K562 (cell line): ENCODE measurements around the gene CXCR5. TPM values are rescaled to one million over a fixed set of nuclear protein-coding genes. Genes with fewer than 3 reads are reported as not detected.

ENCODE experiments used
- BCL6 ChIP-seq: fragments of 250-450 bp; sonication (Bioruptor Pico); IDR thresholded peaks from 2 replicates; pipeline ENCODE4 v1.4.0; 2020
- FUS ChIP-seq: fragments of 200-400 bp; formaldehyde crosslinking; optimal IDR thresholded peaks from 2 replicates; pipeline ENCODE3; 2017; ENCODE audit warnings: low read depth, low read length
- HDAC8 ChIP-seq: fragments of 450-650 bp; IDR thresholded peaks from 2 replicates; pipeline ENCODE4 v1.6.1; 2016; ENCODE audit warnings: mild to moderate bottlenecking, missing genetic modification characterization, moderate library complexity, missing compliant biosample characterization
- HIVEP1 ChIP-seq: fragments of 250-450 bp; sonication (Bioruptor Pico); IDR thresholded peaks from 2 replicates; pipeline ENCODE4 v1.4.0; 2020; ENCODE audit warnings: mild to moderate bottlenecking
- HMG20A ChIP-seq: fragments of 450-650 bp; formaldehyde crosslinking; conservative IDR thresholded peaks from 2 replicates; pipeline ENCODE4 v1.4.0; 2020; ENCODE audit warnings: mild to moderate bottlenecking, mixed read lengths
- HNRNPK ChIP-seq: fragments of 200-400 bp; formaldehyde crosslinking; IDR thresholded peaks from one replicate; pipeline ENCODE4 v1.6.1; 2018; ENCODE audit warnings: mild to moderate bottlenecking, low read depth, low read length; ENCODE audit not compliant: poor library complexity, severe bottlenecking
- KAT2B ChIP-seq: IDR thresholded peaks from one replicate; pipeline ENCODE4 v1.6.1; 2012; ENCODE audit warnings: low read depth, mild to moderate bottlenecking, control low read depth, inconsistent platforms, low read length, moderate library complexity
- NBN ChIP-seq: fragments of 450-650 bp; IDR thresholded peaks from 2 replicates; pipeline ENCODE4 v1.6.1; 2016; ENCODE audit warnings: low read depth, mild to moderate bottlenecking
- NCOA4 ChIP-seq: fragments of 450-650 bp; IDR thresholded peaks from 2 replicates; pipeline ENCODE4 v1.6.1; 2018; ENCODE audit warnings: mild to moderate bottlenecking; ENCODE audit not compliant: partially characterized antibody
- PBX2 ChIP-seq, 2 experiments: IDR thresholded peaks in 1 of 2; conservative IDR thresholded peaks in 1 of 2; 2 replicates each; pipeline ENCODE4 v1.6.1; 2016; ENCODE audit warnings: low read depth in 2 of 2, mild to moderate bottlenecking in 1 of 2, missing compliant biosample characterization in 1 of 2, missing genetic modification characterization in 1 of 2, moderate library complexity in 1 of 2
- PHB2 ChIP-seq: fragments of 450-650 bp; IDR thresholded peaks from 2 replicates; pipeline ENCODE4 v1.6.1; 2017; ENCODE audit warnings: low read depth
- POLR2G ChIP-seq: fragments of 200-400 bp; formaldehyde crosslinking; IDR thresholded peaks from 2 replicates; pipeline ENCODE4 v1.6.1; 2017; ENCODE audit warnings: low read depth, mild to moderate bottlenecking, antibody characterized with exemption, low read length, moderate library complexity
- RAD51 ChIP-seq: fragments of 450-650 bp; IDR thresholded peaks from 2 replicates; pipeline ENCODE4 v1.7.1; 2016; ENCODE audit warnings: low read depth, mild to moderate bottlenecking, borderline replicate concordance
- SAFB ChIP-seq: fragments of 200-400 bp; formaldehyde crosslinking; IDR thresholded peaks from 2 replicates; pipeline ENCODE4 v1.6.1; 2017; ENCODE audit warnings: low read depth, low read length, borderline replicate concordance
- SMAD2 ChIP-seq: fragments of 150-350 bp; IDR thresholded peaks from 2 replicates; pipeline ENCODE4 v1.6.1; 2014; ENCODE audit warnings: low read depth, mild to moderate bottlenecking, low read length
- THRA ChIP-seq: fragments of 450-650 bp; IDR thresholded peaks from 2 replicates; pipeline ENCODE4 v1.6.1; 2017; ENCODE audit warnings: mild to moderate bottlenecking, moderate library complexity
- TRIM28 ChIP-seq: fragments of 450-650 bp; IDR thresholded peaks from 2 replicates; pipeline ENCODE4 v1.6.1; 2017
- ZBTB8A ChIP-seq: fragments of 450-650 bp; IDR thresholded peaks from 2 replicates; pipeline ENCODE4 v1.6.1; 2018; ENCODE audit warnings: mild to moderate bottlenecking, moderate library complexity; ENCODE audit not compliant: partially characterized antibody
- ZNF3 ChIP-seq: fragments of 250-450 bp; sonication (Bioruptor Pico); IDR thresholded peaks from 2 replicates; pipeline ENCODE4 v1.5.0; 2021; ENCODE audit warnings: mild to moderate bottlenecking, moderate library complexity
- ZNF764 ChIP-seq: fragments of 250-450 bp; sonication (Bioruptor Pico); IDR thresholded peaks from 2 replicates; pipeline ENCODE4 v1.4.0; 2020; ENCODE audit warnings: low read depth, mild to moderate bottlenecking, moderate library complexity
- polyA plus RNA-seq, 8 experiments: library from polyadenylated mRNA; depleted of rRNA in 4 of 8; stranded (reverse) in 5 of 8; unstranded in 3 of 8; fragments of >200 nt; fragmentation: Nextera tagmentation in 2 of 8; fragmentation: Illumina TruSeq in 1 of 8; extraction: Ambion mirVana in 2 of 8; extraction: Trizol in 1 of 8; gene quantifications; 2 replicates each; pipeline versions ENCODE4 v1.2.1 to v1.2.3, GENCODE V29; 2011 to 2014; ENCODE audit warnings: inconsistent platforms in 1 of 8, missing spikeins in 1 of 8
- total RNA-seq, 7 experiments: library from RNA; depleted of rRNA in 6 of 7; stranded (reverse); fragments of >200 nt in 6 of 7; fragmentation: Illumina TruSeq in 2 of 7; extraction: Trizol in 2 of 7; gene quantifications; 2 replicates each; pipeline versions ENCODE4 v1.2.1 to v1.2.3, GENCODE V29; 2011 to 2021; ENCODE audit warnings: low replicate concordance in 1 of 7
- TF ChIP-seq, protein P1 (sequence below): fragments of 450-650 bp; conservative IDR thresholded peaks from 2 replicates; pipeline ENCODE4 v1.6.1; 2016; ENCODE audit warnings: missing genetic modification characterization, low read depth, mild to moderate bottlenecking, missing compliant biosample characterization, moderate library complexity
- TF ChIP-seq, protein P2 (sequence below): fragments of 450-650 bp; IDR thresholded peaks from one replicate; pipeline ENCODE4 v1.6.1; 2018; ENCODE audit warnings: mild to moderate bottlenecking, moderate library complexity; ENCODE audit not compliant: partially characterized antibody
- TF ChIP-seq, protein P3 (sequence below): fragments of 250-450 bp; sonication (Bioruptor Pico); IDR thresholded peaks from 2 replicates; pipeline ENCODE4 v1.9.0; 2021; ENCODE audit warnings: mild to moderate bottlenecking

Gene CXCR5
- total and polyA plus RNA-seq, 9 of the 15 experiments (the other 6 are each of a cell fraction or from before 2014, with no cell fraction given): 0.03 to 0.06 TPM; not detected in 7

DNA sequence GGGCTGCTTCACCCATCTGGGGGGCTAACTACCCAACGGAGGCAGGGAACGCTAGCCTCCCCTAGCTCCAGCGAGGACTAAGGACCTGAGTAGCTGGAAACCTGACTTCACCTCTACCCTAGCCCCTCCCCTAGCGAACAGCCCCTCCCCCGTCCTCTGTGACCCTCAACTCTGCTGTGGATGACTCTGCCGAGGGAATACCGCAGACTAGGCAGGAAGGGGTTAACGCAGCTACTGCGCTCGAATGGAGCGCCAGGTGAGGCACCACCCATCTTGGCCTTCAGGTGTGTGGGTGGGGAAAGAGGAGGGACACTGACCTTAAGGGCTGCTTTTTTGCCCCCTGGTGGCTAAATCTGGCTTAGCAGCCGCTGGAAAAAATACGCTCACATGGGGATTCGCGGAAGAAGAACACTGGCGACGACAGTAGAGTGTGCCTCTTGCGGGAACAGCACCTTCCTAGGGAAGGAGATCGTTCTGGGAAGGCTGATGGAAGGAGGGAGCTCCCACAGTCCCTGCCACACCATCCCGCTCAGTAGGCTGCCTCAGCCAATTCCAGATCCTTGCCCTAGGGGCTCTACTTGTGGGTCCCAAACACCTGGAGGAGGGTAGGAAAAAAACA, 46.5 kb downstream of the CXCR5 start (continued):
- TF ChIP-seq SMAD2 (no peak), TRIM28 (no peak), ZNF764 (no peak), HMG20A (CRISPR knock-in tag) (no peak), ZBTB8A (no peak), POLR2G (no peak), PHB2 (no peak), HIVEP1 (CRISPR knock-in tag) (no peak), KAT2B (no peak), HDAC8 (tag) (no peak), ZNF3 (CRISPR knock-in tag) (no peak), SAFB (no peak), PBX2 (CRISPR knock-in tag; IDR thresholded peaks at IDR 0.05; ENCODE audit: low read depth) (no peak), PBX2 (tag; conservative IDR thresholded peaks at IDR 0.05; ENCODE audit: low read depth) (no peak), BCL6 (CRISPR knock-in tag) (no peak), HNRNPK (no peak), THRA (no peak), NCOA4 (no peak), NBN (peak; percentile 65), RAD51 (no peak), FUS (no peak)
- TF ChIP-seq, protein P1, sequence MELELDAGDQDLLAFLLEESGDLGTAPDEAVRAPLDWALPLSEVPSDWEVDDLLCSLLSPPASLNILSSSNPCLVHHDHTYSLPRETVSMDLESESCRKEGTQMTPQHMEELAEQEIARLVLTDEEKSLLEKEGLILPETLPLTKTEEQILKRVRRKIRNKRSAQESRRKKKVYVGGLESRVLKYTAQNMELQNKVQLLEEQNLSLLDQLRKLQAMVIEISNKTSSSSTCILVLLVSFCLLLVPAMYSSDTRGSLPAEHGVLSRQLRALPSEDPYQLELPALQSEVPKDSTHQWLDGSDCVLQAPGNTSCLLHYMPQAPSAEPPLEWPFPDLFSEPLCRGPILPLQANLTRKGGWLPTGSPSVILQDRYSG (tag): no peak
- TF ChIP-seq, protein P2, sequence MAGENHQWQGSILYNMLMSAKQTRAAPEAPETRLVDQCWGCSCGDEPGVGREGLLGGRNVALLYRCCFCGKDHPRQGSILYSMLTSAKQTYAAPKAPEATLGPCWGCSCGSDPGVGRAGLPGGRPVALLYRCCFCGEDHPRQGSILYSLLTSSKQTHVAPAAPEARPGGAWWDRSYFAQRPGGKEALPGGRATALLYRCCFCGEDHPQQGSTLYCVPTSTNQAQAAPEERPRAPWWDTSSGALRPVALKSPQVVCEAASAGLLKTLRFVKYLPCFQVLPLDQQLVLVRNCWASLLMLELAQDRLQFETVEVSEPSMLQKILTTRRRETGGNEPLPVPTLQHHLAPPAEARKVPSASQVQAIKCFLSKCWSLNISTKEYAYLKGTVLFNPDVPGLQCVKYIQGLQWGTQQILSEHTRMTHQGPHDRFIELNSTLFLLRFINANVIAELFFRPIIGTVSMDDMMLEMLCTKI: no peak
- TF ChIP-seq, protein P3, sequence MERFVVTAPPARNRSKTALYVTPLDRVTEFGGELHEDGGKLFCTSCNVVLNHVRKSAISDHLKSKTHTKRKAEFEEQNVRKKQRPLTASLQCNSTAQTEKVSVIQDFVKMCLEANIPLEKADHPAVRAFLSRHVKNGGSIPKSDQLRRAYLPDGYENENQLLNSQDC (CRISPR knock-in tag): no peak
